Measurements from ENCODE around the gene BRD1. TPM values are rescaled to one million over a fixed set of nuclear protein-coding genes. Genes with fewer than 3 reads are reported as not detected.

Gene BRD1
- 21.2 and 23.3 TPM in 2 replicates for total RNA-seq (2014; rRNA removed; shearing (Covaris generic))

GRCh38 chr22:49827853-49828598, at the start of gene BRD1:
Gene BRD1, minus strand, starts transcription at chr22:49827873. Its CDS starts 3,556 bp downstream, at chr22:49824317.
- peak; percentile 43 for DNase-seq (ENCODE audit: low spot score)

GRCh38 chr22:49873228-49873940, 45.7 kb upstream of the BRD1 start:
- no peak for DNase-seq (ENCODE audit: low spot score)

DNA sequence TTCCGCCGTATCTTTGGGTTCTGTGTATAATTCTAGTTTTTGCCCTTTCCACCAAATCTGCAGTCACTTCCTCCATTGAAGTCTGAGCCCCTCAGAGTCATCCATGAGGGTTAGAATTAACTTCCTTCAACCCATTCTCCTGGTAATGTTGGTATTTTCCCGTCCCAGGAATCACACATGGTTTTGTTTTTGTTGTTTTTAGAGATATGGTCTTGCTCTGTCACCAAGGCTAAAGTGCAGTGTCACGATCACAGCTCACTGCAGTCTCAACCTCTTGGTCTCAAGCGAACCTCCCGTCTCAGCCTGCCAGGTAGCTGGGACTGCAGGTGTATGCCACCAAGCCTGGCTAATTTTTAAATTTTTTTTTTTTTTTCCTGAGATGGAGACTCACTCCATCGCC, 44.7 kb upstream of the BRD1 start:
- DNase-seq (ENCODE audit: low spot score), result no peak

GRCh38 chr22:49871482-49871881, 43.8 kb upstream of the BRD1 start:
- DNase-seq (ENCODE audit: low spot score), result no peak

GRCh38 chr22:49869845-49870712, 42.4 kb upstream of the BRD1 start:
- no peak for DNase-seq (ENCODE audit: low spot score)

- DNase-seq (ENCODE audit: low spot score), result no peak
Observed at GRCh38 chr22:49869086-49869830, 41.6 kb upstream of the BRD1 start.

GRCh38 chr22:49867303-49868265, 39.9 kb upstream of the BRD1 start:
- no peak for DNase-seq (ENCODE audit: low spot score)

GRCh38 chr22:49866646-49867045, 39.0 kb upstream of the BRD1 start:
- no peak for DNase-seq (ENCODE audit: low spot score)

DNA sequence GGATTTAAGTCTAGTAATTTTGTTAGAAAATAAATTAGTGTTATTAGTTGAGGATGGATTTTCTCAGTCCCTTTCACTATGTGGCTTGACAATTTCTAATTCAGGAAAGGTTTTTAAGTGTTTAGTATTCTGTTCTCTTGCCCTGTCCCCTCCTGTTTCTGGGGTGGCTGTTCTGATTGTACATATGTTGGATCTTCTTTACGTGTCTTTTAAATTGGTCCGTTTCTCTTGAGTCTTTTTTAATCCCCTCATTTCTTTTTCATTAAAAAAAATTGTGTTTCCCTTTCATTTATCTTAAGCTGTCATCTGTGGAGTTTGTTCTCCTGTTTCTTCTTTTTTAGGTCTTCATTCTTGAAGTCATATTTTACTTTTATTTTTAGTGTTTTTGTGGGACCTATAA, 38.5 kb upstream of the BRD1 start:
- no peak for DNase-seq (ENCODE audit: low spot score)

DNA sequence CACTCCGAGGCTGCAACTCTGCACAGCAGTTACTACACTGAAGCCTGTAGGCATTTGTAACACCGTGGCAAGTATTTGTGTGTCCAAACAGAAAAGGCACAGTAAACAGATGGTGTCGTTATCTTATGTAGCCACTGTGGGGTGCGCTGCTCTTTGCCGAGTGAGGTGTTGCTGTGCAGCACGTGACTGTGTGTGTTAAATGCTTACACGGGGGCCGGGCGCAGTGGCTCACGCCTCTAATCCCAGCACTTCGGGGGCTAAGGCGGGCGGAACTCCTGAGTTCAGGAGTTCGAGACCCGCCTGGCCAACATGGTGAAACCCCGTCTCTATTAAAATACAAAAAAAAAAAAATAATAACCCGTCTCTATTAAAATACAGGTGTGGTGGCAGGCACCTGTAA, 37.5 kb upstream of the BRD1 start:
- no peak for DNase-seq (ENCODE audit: low spot score)

- no peak for DNase-seq (ENCODE audit: low spot score)
Observed at GRCh38 chr22:49863931-49864330, 36.3 kb upstream of the BRD1 start.

- DNase-seq (ENCODE audit: low spot score), result no peak
Observed at GRCh38 chr22:49862496-49862776, 34.8 kb upstream of the BRD1 start.

GRCh38 chr22:49861642-49862495, 34.2 kb upstream of the BRD1 start:
- no peak for DNase-seq (ENCODE audit: low spot score)

- DNase-seq (ENCODE audit: low spot score), result no peak
Observed at GRCh38 chr22:49858827-49859226, 31.2 kb upstream of the BRD1 start.

DNA sequence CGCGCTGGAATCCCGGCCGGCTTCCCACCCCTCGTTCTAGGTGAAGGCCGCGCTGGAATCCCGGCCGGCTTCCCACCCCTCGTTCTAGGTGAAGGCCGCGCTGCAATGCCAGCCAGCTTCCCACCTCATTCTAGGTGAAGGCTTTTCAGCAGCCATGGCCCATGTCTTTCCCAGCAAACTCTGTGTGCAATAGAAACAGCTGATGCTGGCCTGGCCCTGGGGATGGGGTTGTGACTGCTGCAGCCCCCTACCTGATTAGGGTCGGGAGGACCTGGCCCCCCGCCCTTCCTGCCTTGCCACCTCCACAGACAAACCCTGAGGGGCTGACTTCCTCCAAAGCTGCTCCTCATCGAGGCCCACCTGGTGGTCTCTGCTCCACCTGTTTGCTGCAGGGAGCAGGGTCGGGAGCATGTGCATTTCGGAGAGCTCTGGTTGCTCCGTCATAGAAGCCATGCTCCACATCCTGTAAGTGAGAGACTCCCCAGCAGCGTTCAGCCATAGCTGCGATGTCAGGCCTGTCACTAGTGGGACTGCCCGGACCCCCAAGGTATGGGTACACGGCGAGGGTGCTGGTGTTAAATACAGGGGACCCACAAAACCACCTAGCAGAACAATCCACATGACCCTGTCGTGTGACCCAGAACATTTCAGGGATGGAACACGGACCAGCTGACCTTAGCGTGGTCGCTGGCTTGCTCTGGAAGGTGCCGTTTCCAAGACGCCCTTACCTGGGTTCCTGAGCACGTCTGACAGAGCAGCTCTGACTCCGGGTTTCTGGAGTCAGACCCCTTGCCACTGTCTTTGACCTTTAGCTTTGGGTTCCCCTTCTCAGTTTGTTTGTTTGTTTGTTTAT, 29.3 kb upstream of the BRD1 start:
- DNase-seq (ENCODE audit: low spot score), result no peak

DNA sequence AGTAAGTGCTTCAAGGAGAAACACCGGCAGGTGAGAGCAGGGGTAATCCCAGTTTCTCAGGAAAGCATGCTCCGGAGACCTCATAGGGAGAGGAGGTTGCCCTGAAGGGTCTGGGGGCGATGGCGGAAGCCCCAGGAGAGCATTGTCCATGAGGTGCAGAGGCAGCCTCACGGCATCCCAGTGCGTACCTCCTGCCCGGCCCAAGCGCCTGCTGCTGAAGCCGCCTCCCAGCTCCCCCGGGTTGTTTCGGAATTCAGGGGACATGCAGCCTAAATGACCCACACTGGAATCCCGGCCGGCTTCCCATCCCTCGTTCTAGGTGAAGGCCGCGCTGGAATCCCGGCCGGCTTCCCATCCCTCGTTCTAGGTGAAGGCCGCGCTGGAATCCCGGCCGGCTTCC, 28.7 kb upstream of the BRD1 start:
- no peak for DNase-seq (ENCODE audit: low spot score)

DNA sequence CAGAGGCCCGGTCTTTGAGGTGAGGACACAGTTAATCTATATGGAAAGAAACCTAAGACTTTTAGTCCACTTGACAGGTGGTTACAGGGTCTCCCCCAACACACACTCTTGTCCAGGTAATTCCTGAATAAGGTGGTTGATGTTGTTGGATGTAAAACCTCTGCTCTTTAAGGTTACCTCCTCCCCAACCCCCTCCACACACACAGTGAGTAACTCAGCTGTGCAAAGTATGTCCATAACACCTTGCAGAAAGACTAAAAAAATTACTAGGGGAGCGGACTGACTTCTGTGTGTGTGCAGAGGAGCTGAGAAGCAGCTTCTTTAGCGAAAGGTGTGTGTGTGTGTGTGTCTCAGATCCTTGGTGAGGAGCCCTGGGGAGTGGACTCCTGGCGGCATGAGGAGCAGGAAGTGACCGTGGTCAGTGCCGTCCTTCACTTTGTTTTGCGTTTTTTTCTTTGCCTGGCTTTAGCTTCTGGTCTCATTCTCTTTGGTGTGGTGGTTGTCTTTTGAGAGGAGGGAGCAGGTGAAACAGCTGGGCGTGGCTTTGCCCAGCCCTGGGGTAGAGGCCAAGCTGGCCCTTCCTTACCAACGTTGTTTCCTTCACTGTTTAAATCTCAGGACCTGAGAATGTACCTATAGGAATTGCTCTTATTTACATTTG, 27.7 kb upstream of the BRD1 start:
- DNase-seq (ENCODE audit: low spot score), result peak; percentile 34

Data from HT-29 (cell line).